Liver (tissue), 9 donors: ENCODE measurements around the gene APOBEC3C. TPM values are rescaled to one million over a fixed set of nuclear protein-coding genes. Genes with fewer than 3 reads are reported as not detected.
"Not testable (repeated sequence)": the region's sequence is repeated elsewhere in the genome, so short reads cannot be mapped to it uniquely, and the experiment has no call there.

Experiments
- DNase-seq: peaks from one replicate; pipeline ENCODE4 v3.0.0-alpha.2; 2017; ENCODE audit warnings: low spot score
- H3K27ac ChIP-seq, 2 donors: one replicate each; pipeline ENCODE4 v1.7.0; 2013; ENCODE audit warnings: inconsistent platforms in 2 of 2, low read length in 2 of 2, control low read depth in 1 of 2, low read depth in 1 of 2, mild to moderate bottlenecking in 1 of 2
- H3K27me3 ChIP-seq, 4 donors: one replicate each; pipeline versions ENCODE4 v1.6.1 to v1.7.0; 2013; ENCODE audit warnings: low read length in 3 of 4, inconsistent platforms in 1 of 4, mild to moderate bottlenecking in 1 of 4, moderate library complexity in 1 of 4; ENCODE audit not compliant: control insufficient read depth in 4 of 4, insufficient read depth in 4 of 4
- H3K36me3 ChIP-seq, 4 donors: one replicate each; pipeline versions ENCODE4 v1.6.1 to v1.7.0; 2013; ENCODE audit warnings: low read length in 3 of 4, mild to moderate bottlenecking in 3 of 4, low read depth in 1 of 4, moderate library complexity in 1 of 4; ENCODE audit not compliant: control insufficient read depth in 4 of 4, insufficient read depth in 3 of 4
- H3K4me1 ChIP-seq, 4 donors: one replicate each; pipeline versions ENCODE4 v1.6.1 to v1.7.0; 2013; ENCODE audit warnings: low read length in 3 of 4, mild to moderate bottlenecking in 3 of 4, moderate library complexity in 1 of 4; ENCODE audit not compliant: control insufficient read depth in 4 of 4, insufficient read depth in 4 of 4
- H3K4me3 ChIP-seq, 3 donors: one replicate each; pipeline versions ENCODE4 v1.6.1 to v1.7.0; 2013; ENCODE audit warnings: low read length in 3 of 3, control low read depth in 1 of 3, low read depth in 1 of 3, mild to moderate bottlenecking in 1 of 3
- H3K9ac ChIP-seq, 2 donors: one replicate each; pipeline ENCODE4 v1.7.0; 2013; ENCODE audit warnings: low read length in 2 of 2, mild to moderate bottlenecking in 2 of 2, moderate library complexity in 2 of 2, control low read depth in 1 of 2, low read depth in 1 of 2
- H3K9me3 ChIP-seq, 4 donors: one replicate each; pipeline versions ENCODE4 v1.6.1 to v1.7.0; 2013; ENCODE audit warnings: low read length in 3 of 4; ENCODE audit not compliant: control insufficient read depth in 4 of 4
- EGR1 ChIP-seq, 2 donors: IDR thresholded peaks; 2 replicates each; pipeline ENCODE4 v1.6.1; 2016 to 2018; ENCODE audit warnings: antibody characterized with exemption in 2 of 2, low read depth in 2 of 2
- GABPA ChIP-seq, 2 donors: IDR thresholded peaks in 1 of 2; conservative IDR thresholded peaks in 1 of 2; 2 replicates each; pipeline ENCODE4 v1.6.1; 2016; ENCODE audit warnings: antibody characterized with exemption in 2 of 2, mild to moderate bottlenecking in 1 of 2, moderate library complexity in 1 of 2
- JUND ChIP-seq, 2 donors: IDR thresholded peaks; 2 replicates each; pipeline ENCODE4 v1.6.1; 2016; ENCODE audit warnings: antibody characterized with exemption in 2 of 2
- MAX ChIP-seq: IDR thresholded peaks from 2 replicates; pipeline ENCODE4 v1.6.1; 2016; ENCODE audit warnings: antibody characterized with exemption
- NR2F2 ChIP-seq: IDR thresholded peaks from 2 replicates; pipeline ENCODE4 v1.6.1; 2016; ENCODE audit warnings: antibody characterized with exemption
- RAD21 ChIP-seq, 2 donors: IDR thresholded peaks; 2 replicates each; pipeline ENCODE4 v1.6.1; 2016; ENCODE audit warnings: antibody characterized with exemption in 2 of 2, mild to moderate bottlenecking in 2 of 2
- REST ChIP-seq: IDR thresholded peaks from 2 replicates; pipeline ENCODE4 v1.6.1; 2016; ENCODE audit warnings: antibody characterized with exemption, mild to moderate bottlenecking
- RXRA ChIP-seq, 2 donors: IDR thresholded peaks; 2 replicates each; pipeline ENCODE4 v1.6.1; 2017 to 2018; ENCODE audit warnings: antibody characterized with exemption in 2 of 2, mild to moderate bottlenecking in 1 of 2
- SP1 ChIP-seq: IDR thresholded peaks from 2 replicates; pipeline ENCODE4 v1.6.1; 2018; ENCODE audit warnings: antibody characterized with exemption, mild to moderate bottlenecking
- TAF1 ChIP-seq: conservative IDR thresholded peaks from 2 replicates; pipeline ENCODE4 v1.6.1; 2016; ENCODE audit warnings: antibody characterized with exemption, mild to moderate bottlenecking
- YY1 ChIP-seq: IDR thresholded peaks from 2 replicates; pipeline ENCODE4 v1.6.1; 2016; ENCODE audit warnings: antibody characterized with exemption, mild to moderate bottlenecking
- WGBS: extraction: QIAGEN DNeasy Blood & Tissue Kit; methylation state at CpG from one replicate; pipeline ENCODE4 v1.1.7; 2013; 5-methylcytosine and 5-hydroxymethylcytosine counted together
- polyA plus RNA-seq, 2 donors: library from polyadenylated mRNA; stranded (reverse) in 1 of 2; unstranded in 1 of 2; fragments of 200-250 nt in 1 of 2; fragments of >200 nt in 1 of 2; fragmentation: Nextera tagmentation in 1 of 2; extraction: Ambion mirVana in 1 of 2; gene quantifications; one replicate each; pipeline versions ENCODE4 v1.2.1 to v1.2.3, GENCODE V29; 2013 to 2015
- total RNA-seq, 2 donors: library from RNA; depleted of rRNA; stranded (reverse); fragments of >200 nt; gene quantifications; one replicate each; pipeline ENCODE4 v1.2.3, GENCODE V29; 2014
- donor health status: healthy.
- donor health status: healthy.
- donor health status: healthy.
- donor health status: healthy.
- donor health status: healthy.

Gene APOBEC3C
- total and polyA plus RNA-seq, 4 donors = 1.2 to 11.9 (median 3.7) TPM

- no peak overlapping the region for H3K27ac ChIP-seq
- H3K4me3 ChIP-seq = no peak overlapping the region
- WGBS = 83% methylated on average over 7 of the region's 7 CpGs
- DNase-seq = no peak
- H3K36me3 ChIP-seq = no peaks in the 10 kb centered on the region
- H3K4me1 ChIP-seq = no peaks in the 10 kb centered on the region
- H3K27me3 ChIP-seq = no peaks in the 10 kb centered on the region
- H3K9ac ChIP-seq = no peak overlapping the region
- no peaks in the 10 kb centered on the region for H3K9me3 ChIP-seq
- TF ChIP-seq SP1 (no peak), RAD21 (IDR thresholded peaks at IDR 0.05) (no peak), GABPA (IDR thresholded peaks at IDR 0.05 in 1 of 2, conservative IDR thresholded peaks at IDR 0.05 in 1 of 2) (no peak), YY1 (no peak), JUND (IDR thresholded peaks at IDR 0.05) (no peak), RXRA (IDR thresholded peaks at IDR 0.05) (no peak), MAX (no peak), EGR1 (IDR thresholded peaks at IDR 0.05; ENCODE audit: low read depth in 2 of 2) (no peak), REST (no peak), TAF1 (no peak), NR2F2 (no peak)
Observed at GRCh38 chr22:38974826-38975175, 39.3 kb upstream of the APOBEC3C start.

GRCh38 chr22:38977289-38977688 lies 36.8 kb upstream of the APOBEC3C start:
- not testable (repeated sequence) for DNase-seq, H3K9me3 ChIP-seq, H3K9ac ChIP-seq, H3K27ac ChIP-seq, H3K36me3 ChIP-seq, H3K4me1 ChIP-seq, H3K27me3 ChIP-seq, H3K4me3 ChIP-seq
- WGBS = 95% methylated on average over 4 of the region's 4 CpGs

- not testable (repeated sequence) for H3K36me3 ChIP-seq, H3K9me3 ChIP-seq, H3K4me3 ChIP-seq, H3K27me3 ChIP-seq, H3K27ac ChIP-seq, DNase-seq, H3K9ac ChIP-seq, H3K4me1 ChIP-seq
- 66% methylated on average over 10 of the region's 10 CpGs for WGBS
Observed at GRCh38 chr22:38980587-38980986, 33.5 kb upstream of the APOBEC3C start.
